ENCODE results near the gene DNPH1.

DNA sequence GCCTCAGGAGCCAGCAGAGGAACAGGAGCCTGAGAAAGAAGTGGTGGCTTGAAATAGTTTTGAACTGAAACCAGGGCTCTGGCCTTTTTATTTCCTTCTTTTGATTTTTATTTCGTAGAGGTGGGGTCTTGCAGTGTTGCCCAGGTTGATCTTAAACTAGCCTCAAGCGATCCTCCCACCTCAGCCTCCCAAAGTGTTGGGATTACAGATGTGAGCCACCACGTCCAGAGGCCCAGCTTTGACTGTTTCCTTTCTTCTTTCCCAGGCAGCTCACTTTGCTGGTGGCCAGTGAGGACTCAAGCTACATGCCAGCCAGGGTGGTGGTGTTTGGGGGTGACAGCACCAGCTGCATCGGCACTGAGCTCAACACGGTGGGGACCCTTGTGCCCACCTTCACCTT, 26.8 kb downstream of the DNPH1 start:
- TF ChIP-seq CTCF (IDR thresholded peaks at IDR 0.05) (no peak), ZFX (IDR thresholded peaks at IDR 0.05; ENCODE audit: borderline replicate concordance) (no peak)
